GM23338 (cell line): ENCODE data around the gene LRP1B. TPM values are rescaled to one million over a fixed set of nuclear protein-coding genes. Genes with fewer than 3 reads are reported as not detected.

Experiments
- ATAC-seq: fragments of 200-7000 bp; cut with Tn5 transposase; 3 replicates; pipeline ENCODE4 v1.9.1; 2020
- DNase-seq: peaks from one replicate; pipeline ENCODE4 v3.0.0-alpha.2; 2015; ENCODE audit warnings: low spot score
- H2AFZ ChIP-seq: fragments of 200-600 bp; sonication (generic); 2 replicates; pipeline ENCODE4 v1.8.0; 2016; ENCODE audit warnings: antibody characterized with exemption, mild to moderate bottlenecking, moderate library complexity
- H3F3A ChIP-seq: fragments of 200-600 bp; sonication (generic); replicated peaks from 2 replicates; pipeline ENCODE4 v1.8.0; 2017; ENCODE audit warnings: antibody characterized with exemption, mixed run types, low read depth
- H3K27ac ChIP-seq: fragments of 200-600 bp; sonication (generic); 2 replicates; pipeline ENCODE4 v1.6.1; 2016; ENCODE audit warnings: low read depth
- H3K27me3 ChIP-seq: fragments of 200-600 bp; sonication (generic); 2 replicates; pipeline ENCODE4 v1.8.0; 2016; ENCODE audit warnings: mild to moderate bottlenecking, mixed run types, moderate library complexity; ENCODE audit not compliant: insufficient read depth
- H3K36me3 ChIP-seq: fragments of 200-600 bp; sonication (generic); 2 replicates; pipeline ENCODE4 v1.8.0; 2016; ENCODE audit warnings: mild to moderate bottlenecking; ENCODE audit not compliant: insufficient read depth
- H3K4me1 ChIP-seq: fragments of 200-600 bp; sonication (generic); 2 replicates; pipeline ENCODE4 v1.8.0; 2016; ENCODE audit warnings: mild to moderate bottlenecking, moderate library complexity; ENCODE audit not compliant: insufficient read depth
- H3K4me2 ChIP-seq: fragments of 200-600 bp; sonication (generic); 2 replicates; pipeline ENCODE4 v1.7.1; 2017; ENCODE audit warnings: mixed run types
- H3K4me3 ChIP-seq: fragments of 200-600 bp; sonication (generic); 2 replicates; pipeline ENCODE4 v1.6.1; 2016; ENCODE audit warnings: mixed run types
- H3K79me2 ChIP-seq: fragments of 200-600 bp; sonication (generic); replicated peaks from 2 replicates; pipeline ENCODE4 v1.8.0; 2017; ENCODE audit warnings: mild to moderate bottlenecking; ENCODE audit not compliant: insufficient read depth
- H3K9me2 ChIP-seq: fragments of 200-600 bp; sonication (generic); 2 replicates; pipeline ENCODE4 v1.8.0; 2017; ENCODE audit not compliant: insufficient read depth
- H4K20me1 ChIP-seq: fragments of 200-600 bp; sonication (generic); replicated peaks from 2 replicates; pipeline ENCODE4 v1.8.0; 2017; ENCODE audit warnings: mild to moderate bottlenecking; ENCODE audit not compliant: insufficient read depth
- H3K27ac Mint-ChIP-seq: 2 replicates; pipeline ENCODE4 v1.8.0; 2020; ENCODE audit warnings: inconsistent platforms, mild to moderate bottlenecking, moderate library complexity, mixed read lengths
- H3K27me3 Mint-ChIP-seq: 3 replicates; pipeline ENCODE4 v1.8.0; 2022; ENCODE audit warnings: low read depth, mild to moderate bottlenecking, moderate library complexity, mixed read lengths, inconsistent platforms; ENCODE audit not compliant: insufficient read depth, poor library complexity
- H3K36me3 Mint-ChIP-seq: 3 replicates; pipeline ENCODE4 v1.8.0; 2021; ENCODE audit warnings: low read depth, mild to moderate bottlenecking, inconsistent platforms, moderate library complexity, mixed read lengths
- H3K4me1 Mint-ChIP-seq: 3 replicates; pipeline ENCODE4 v1.8.0; 2020; ENCODE audit warnings: mild to moderate bottlenecking, inconsistent platforms, mixed read lengths
- H3K4me3 Mint-ChIP-seq: 3 replicates; pipeline ENCODE4 v1.8.0; 2021; ENCODE audit warnings: moderate library complexity, mild to moderate bottlenecking, inconsistent platforms, mixed read lengths
- H3K9me3 Mint-ChIP-seq: 3 replicates; pipeline ENCODE4 v1.8.0; 2020; ENCODE audit warnings: moderate library complexity, mild to moderate bottlenecking, inconsistent platforms, mixed read lengths
- CREB1 ChIP-seq: fragments of 250-450 bp; sonication (Bioruptor Pico); IDR thresholded peaks from 2 replicates; pipeline ENCODE4 v1.5.0; 2020; ENCODE audit warnings: low read depth, mild to moderate bottlenecking, moderate library complexity
- EZH2 ChIP-seq: fragments of 200-600 bp; sonication (generic); IDR thresholded peaks from one replicate; pipeline ENCODE4 v1.8.0; 2017; ENCODE audit warnings: antibody characterized with exemption, mild to moderate bottlenecking, low read depth; ENCODE audit not compliant: unreplicated experiment
- JUNB ChIP-seq: IDR thresholded peaks from one replicate; pipeline ENCODE4 v1.6.1; 2016; ENCODE audit warnings: antibody characterized with exemption; ENCODE audit not compliant: unreplicated experiment
- NANOG ChIP-seq: IDR thresholded peaks from 2 replicates; pipeline ENCODE4 v1.6.1; 2016; ENCODE audit warnings: antibody characterized with exemption, borderline replicate concordance
- POLR2AphosphoS5 ChIP-seq: IDR thresholded peaks from 2 replicates; pipeline ENCODE4 v1.6.1; 2016; ENCODE audit warnings: antibody characterized with exemption, low read depth
- STAT1 ChIP-seq: IDR thresholded peaks from one replicate; pipeline ENCODE4 v1.6.1; 2016; ENCODE audit warnings: antibody characterized with exemption; ENCODE audit not compliant: unreplicated experiment
- ZNF114 ChIP-seq: fragments of 250-450 bp; sonication (Bioruptor Pico); IDR thresholded peaks from 2 replicates; pipeline ENCODE4 v1.5.0; 2020; ENCODE audit warnings: mild to moderate bottlenecking, moderate library complexity
- ZNF331 ChIP-seq: fragments of 250-450 bp; sonication (Bioruptor Pico); IDR thresholded peaks from 2 replicates; pipeline ENCODE4 v1.5.0; 2020; ENCODE audit warnings: low read depth, mild to moderate bottlenecking, moderate library complexity
- polyA plus RNA-seq: library from polyadenylated mRNA; unstranded; fragments of >200 nt; fragmentation: Nextera tagmentation; extraction: Ambion mirVana; gene quantifications from 2 replicates; pipeline ENCODE4 v1.2.1, GENCODE V29; 2016
- total RNA-seq: library from RNA; depleted of rRNA; stranded (reverse); fragments of >200 nt; shearing (Covaris generic); gene quantifications from 2 replicates; pipeline ENCODE4 v1.2.3, GENCODE V29; 2014
- TF ChIP-seq, protein P1 (sequence below), 2 experiments: fragments of 200-600 bp in 1 of 2; sonication (generic) in 1 of 2; conservative IDR thresholded peaks; 2 replicates each; pipeline versions ENCODE4 v1.5.1 to v1.6.1; 2016 to 2017; ENCODE audit warnings: antibody characterized with exemption in 2 of 2, low read depth in 2 of 2, mild to moderate bottlenecking in 2 of 2, moderate library complexity in 1 of 2
- TF ChIP-seq, protein P2 (sequence below): fragments of 250-450 bp; sonication (Bioruptor Pico); IDR thresholded peaks from 2 replicates; pipeline ENCODE4 v1.5.0; 2020; ENCODE audit warnings: mild to moderate bottlenecking, moderate library complexity
- TF ChIP-seq, protein P3 (sequence below): IDR thresholded peaks from 2 replicates; pipeline ENCODE4 v1.6.1; 2016; ENCODE audit warnings: antibody characterized with exemption

LRP1B gene
- total and polyA plus RNA-seq, 2 experiments from 2014 or later: 0.15 to 0.97 TPM

DNA sequence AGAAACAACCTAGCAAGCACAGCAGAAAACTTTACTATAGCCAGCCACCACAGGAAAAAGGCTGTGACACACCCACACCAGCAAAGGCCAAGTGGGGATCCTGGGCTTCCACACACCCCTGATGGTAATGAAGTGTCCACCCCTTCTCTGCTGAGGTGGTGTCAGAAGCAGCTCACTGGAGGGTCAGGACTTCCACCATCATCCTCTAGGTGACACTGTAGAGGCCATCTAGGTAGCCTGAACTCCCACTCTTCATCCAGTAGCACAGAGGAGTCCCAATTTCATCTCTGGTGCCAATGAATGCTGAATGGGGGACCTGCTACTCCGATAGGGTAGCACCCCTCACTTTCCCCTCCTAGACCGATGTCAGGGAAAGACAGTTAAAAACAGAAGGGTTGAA is 1544.4 kb downstream of the LRP1B start:
- no peaks in the 10 kb centered on the region for H3K4me1 Mint-ChIP-seq
- ATAC-seq (peak; percentile 100), DNase-seq (peak; percentile 80)
- Histone ChIP-seq H2AFZ (no peak overlapping the region), H4K20me1 (no peaks in the 10 kb centered on the region), H3K4me1 (no peaks in the 10 kb centered on the region), H3K27ac (no peak overlapping the region), H3K9me2 (no peaks in the 10 kb centered on the region), H3K4me3 (no peak overlapping the region), H3K4me2 (no peak overlapping the region), H3K36me3 (no peaks in the 10 kb centered on the region), H3F3A (no peaks in the 10 kb centered on the region), H3K27me3 (no peaks in the 10 kb centered on the region), H3K79me2 (no peaks in the 10 kb centered on the region)
- no peaks in the 10 kb centered on the region for H3K36me3 Mint-ChIP-seq
- H3K9me3 Mint-ChIP-seq: no peaks in the 10 kb centered on the region
- H3K27me3 Mint-ChIP-seq: no peaks in the 10 kb centered on the region
- no peak overlapping the region for H3K27ac Mint-ChIP-seq
- no peak overlapping the region for H3K4me3 Mint-ChIP-seq
- TF ChIP-seq, protein P1, sequence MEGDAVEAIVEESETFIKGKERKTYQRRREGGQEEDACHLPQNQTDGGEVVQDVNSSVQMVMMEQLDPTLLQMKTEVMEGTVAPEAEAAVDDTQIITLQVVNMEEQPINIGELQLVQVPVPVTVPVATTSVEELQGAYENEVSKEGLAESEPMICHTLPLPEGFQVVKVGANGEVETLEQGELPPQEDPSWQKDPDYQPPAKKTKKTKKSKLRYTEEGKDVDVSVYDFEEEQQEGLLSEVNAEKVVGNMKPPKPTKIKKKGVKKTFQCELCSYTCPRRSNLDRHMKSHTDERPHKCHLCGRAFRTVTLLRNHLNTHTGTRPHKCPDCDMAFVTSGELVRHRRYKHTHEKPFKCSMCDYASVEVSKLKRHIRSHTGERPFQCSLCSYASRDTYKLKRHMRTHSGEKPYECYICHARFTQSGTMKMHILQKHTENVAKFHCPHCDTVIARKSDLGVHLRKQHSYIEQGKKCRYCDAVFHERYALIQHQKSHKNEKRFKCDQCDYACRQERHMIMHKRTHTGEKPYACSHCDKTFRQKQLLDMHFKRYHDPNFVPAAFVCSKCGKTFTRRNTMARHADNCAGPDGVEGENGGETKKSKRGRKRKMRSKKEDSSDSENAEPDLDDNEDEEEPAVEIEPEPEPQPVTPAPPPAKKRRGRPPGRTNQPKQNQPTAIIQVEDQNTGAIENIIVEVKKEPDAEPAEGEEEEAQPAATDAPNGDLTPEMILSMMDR (conservative IDR thresholded peaks at IDR 0.05; ENCODE audit: low read depth in 2 of 2): peak; percentile 66 to 85
- TF ChIP-seq JUNB (no peak), ZNF331 (CRISPR knock-in tag) (no peak), CREB1 (CRISPR knock-in tag) (0 out of 2 replicates have a peak, but pooled peaks have one; percentile 10)

DNA sequence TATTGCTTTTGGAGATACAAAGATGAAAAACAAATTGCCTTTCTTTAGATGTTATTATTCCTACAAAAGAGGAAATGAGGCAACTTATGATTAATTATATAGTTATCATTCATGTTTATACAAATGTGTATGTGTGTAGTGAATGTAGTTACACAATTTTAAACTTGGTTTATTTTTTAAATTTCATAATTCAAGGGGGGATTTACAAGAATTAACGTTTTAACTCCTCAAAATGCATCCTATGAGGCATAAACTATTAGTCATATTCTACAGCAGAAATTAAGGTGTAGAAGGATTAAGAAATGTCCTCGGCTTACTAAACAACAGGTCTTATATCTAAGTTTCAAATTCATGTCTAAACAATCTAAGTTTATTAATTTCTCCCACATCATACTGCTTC is 1545.8 kb downstream of the LRP1B start:
- no peak overlapping the region for H3K4me3 Mint-ChIP-seq
- Histone ChIP-seq H3K27ac (no peak overlapping the region), H3K4me1 (no peaks in the 10 kb centered on the region), H3K36me3 (no peaks in the 10 kb centered on the region), H3K9me2 (no peaks in the 10 kb centered on the region), H3F3A (no peaks in the 10 kb centered on the region), H3K4me2 (no peak overlapping the region), H3K4me3 (no peak overlapping the region), H4K20me1 (no peaks in the 10 kb centered on the region), H2AFZ (no peak overlapping the region), H3K79me2 (no peaks in the 10 kb centered on the region), H3K27me3 (no peaks in the 10 kb centered on the region)
- no peaks in the 10 kb centered on the region for H3K4me1 Mint-ChIP-seq
- ATAC-seq (no peak), DNase-seq (no peak)
- no peaks in the 10 kb centered on the region for H3K27me3 Mint-ChIP-seq
- H3K27ac Mint-ChIP-seq: no peak overlapping the region
- H3K9me3 Mint-ChIP-seq: no peaks in the 10 kb centered on the region
- no peaks in the 10 kb centered on the region for H3K36me3 Mint-ChIP-seq
- TF ChIP-seq STAT1 (no peak), JUNB (no peak), CREB1 (CRISPR knock-in tag) (no peak), ZNF114 (CRISPR knock-in tag) (no peak), NANOG (no peak), POLR2AphosphoS5 (no peak), EZH2 (no peak)
- TF ChIP-seq, protein P2, sequence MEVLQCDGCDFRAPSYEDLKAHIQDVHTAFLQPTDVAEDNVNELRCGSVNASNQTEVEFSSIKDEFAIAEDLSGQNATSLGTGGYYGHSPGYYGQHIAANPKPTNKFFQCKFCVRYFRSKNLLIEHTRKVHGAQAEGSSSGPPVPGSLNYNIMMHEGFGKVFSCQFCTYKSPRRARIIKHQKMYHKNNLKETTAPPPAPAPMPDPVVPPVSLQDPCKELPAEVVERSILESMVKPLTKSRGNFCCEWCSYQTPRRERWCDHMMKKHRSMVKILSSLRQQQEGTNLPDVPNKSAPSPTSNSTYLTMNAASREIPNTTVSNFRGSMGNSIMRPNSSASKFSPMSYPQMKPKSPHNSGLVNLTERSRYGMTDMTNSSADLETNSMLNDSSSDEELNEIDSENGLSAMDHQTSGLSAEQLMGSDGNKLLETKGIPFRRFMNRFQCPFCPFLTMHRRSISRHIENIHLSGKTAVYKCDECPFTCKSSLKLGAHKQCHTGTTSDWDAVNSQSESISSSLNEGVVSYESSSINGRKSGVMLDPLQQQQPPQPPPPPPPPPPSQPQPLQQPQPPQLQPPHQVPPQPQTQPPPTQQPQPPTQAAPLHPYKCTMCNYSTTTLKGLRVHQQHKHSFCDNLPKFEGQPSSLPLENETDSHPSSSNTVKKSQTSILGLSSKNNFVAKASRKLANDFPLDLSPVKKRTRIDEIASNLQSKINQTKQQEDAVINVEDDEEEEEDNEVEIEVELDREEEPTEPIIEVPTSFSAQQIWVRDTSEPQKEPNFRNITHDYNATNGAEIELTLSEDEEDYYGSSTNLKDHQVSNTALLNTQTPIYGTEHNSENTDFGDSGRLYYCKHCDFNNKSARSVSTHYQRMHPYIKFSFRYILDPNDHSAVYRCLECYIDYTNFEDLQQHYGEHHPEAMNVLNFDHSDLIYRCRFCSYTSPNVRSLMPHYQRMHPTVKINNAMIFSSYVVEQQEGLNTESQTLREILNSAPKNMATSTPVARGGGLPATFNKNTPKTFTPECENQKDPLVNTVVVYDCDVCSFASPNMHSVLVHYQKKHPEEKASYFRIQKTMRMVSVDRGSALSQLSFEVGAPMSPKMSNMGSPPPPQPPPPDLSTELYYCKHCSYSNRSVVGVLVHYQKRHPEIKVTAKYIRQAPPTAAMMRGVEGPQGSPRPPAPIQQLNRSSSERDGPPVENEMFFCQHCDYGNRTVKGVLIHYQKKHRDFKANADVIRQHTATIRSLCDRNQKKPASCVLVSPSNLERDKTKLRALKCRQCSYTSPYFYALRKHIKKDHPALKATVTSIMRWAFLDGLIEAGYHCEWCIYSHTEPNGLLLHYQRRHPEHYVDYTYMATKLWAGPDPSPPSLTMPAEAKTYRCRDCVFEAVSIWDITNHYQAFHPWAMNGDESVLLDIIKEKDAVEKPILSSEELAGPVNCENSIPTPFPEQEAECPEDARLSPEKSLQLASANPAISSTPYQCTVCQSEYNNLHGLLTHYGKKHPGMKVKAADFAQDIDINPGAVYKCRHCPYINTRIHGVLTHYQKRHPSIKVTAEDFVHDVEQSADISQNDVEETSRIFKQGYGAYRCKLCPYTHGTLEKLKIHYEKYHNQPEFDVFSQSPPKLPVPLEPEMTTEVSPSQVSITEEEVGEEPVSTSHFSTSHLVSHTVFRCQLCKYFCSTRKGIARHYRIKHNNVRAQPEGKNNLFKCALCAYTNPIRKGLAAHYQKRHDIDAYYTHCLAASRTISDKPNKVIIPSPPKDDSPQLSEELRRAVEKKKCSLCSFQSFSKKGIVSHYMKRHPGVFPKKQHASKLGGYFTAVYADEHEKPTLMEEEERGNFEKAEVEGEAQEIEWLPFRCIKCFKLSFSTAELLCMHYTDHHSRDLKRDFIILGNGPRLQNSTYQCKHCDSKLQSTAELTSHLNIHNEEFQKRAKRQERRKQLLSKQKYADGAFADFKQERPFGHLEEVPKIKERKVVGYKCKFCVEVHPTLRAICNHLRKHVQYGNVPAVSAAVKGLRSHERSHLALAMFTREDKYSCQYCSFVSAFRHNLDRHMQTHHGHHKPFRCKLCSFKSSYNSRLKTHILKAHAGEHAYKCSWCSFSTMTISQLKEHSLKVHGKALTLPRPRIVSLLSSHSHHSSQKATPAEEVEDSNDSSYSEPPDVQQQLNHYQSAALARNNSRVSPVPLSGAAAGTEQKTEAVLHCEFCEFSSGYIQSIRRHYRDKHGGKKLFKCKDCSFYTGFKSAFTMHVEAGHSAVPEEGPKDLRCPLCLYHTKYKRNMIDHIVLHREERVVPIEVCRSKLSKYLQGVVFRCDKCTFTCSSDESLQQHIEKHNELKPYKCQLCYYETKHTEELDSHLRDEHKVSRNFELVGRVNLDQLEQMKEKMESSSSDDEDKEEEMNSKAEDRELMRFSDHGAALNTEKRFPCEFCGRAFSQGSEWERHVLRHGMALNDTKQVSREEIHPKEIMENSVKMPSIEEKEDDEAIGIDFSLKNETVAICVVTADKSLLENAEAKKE (CRISPR knock-in tag): no peak
- TF ChIP-seq, protein P3, sequence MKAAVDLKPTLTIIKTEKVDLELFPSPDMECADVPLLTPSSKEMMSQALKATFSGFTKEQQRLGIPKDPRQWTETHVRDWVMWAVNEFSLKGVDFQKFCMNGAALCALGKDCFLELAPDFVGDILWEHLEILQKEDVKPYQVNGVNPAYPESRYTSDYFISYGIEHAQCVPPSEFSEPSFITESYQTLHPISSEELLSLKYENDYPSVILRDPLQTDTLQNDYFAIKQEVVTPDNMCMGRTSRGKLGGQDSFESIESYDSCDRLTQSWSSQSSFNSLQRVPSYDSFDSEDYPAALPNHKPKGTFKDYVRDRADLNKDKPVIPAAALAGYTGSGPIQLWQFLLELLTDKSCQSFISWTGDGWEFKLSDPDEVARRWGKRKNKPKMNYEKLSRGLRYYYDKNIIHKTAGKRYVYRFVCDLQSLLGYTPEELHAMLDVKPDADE: no peak
